AG04449 (cell line): ENCODE results near the gene BTD.

Source experiments
- CTCF ChIA-PET: fragments of 350-600 bp; formaldehyde crosslinking; extraction: SDS; loops from one replicate; lab custom pipeline; 2021; ENCODE audit warnings: antibody characterized with exemption; lab: Yijun Ruan, JAX
- POLR2A ChIA-PET: fragments of 400-600, 350-600 bp; formaldehyde crosslinking; extraction: SDS; loops from one replicate; lab custom pipeline; 2020; ENCODE audit warnings: antibody characterized with exemption, inconsistent platforms; lab: Yijun Ruan, JAX
- DNase-seq: peaks from one replicate; pipeline ENCODE4 v3.0.0-alpha.2; 2010; ENCODE audit warnings: low read depth, low spot score
- H3K4me3 ChIP-seq: 2 replicates; pipeline ENCODE4 v1.5.1; 2011; ENCODE audit warnings: low read depth, mild to moderate bottlenecking, control low read depth, low read length
- CTCF ChIP-seq: IDR thresholded peaks from one replicate; pipeline ENCODE4 v1.5.1; 2011; ENCODE audit warnings: mild to moderate bottlenecking, moderate library complexity, low read length, control low read depth, inconsistent platforms; ENCODE audit not compliant: insufficient read depth; ENCODE audit errors: missing control alignments

Gene BTD

DNA sequence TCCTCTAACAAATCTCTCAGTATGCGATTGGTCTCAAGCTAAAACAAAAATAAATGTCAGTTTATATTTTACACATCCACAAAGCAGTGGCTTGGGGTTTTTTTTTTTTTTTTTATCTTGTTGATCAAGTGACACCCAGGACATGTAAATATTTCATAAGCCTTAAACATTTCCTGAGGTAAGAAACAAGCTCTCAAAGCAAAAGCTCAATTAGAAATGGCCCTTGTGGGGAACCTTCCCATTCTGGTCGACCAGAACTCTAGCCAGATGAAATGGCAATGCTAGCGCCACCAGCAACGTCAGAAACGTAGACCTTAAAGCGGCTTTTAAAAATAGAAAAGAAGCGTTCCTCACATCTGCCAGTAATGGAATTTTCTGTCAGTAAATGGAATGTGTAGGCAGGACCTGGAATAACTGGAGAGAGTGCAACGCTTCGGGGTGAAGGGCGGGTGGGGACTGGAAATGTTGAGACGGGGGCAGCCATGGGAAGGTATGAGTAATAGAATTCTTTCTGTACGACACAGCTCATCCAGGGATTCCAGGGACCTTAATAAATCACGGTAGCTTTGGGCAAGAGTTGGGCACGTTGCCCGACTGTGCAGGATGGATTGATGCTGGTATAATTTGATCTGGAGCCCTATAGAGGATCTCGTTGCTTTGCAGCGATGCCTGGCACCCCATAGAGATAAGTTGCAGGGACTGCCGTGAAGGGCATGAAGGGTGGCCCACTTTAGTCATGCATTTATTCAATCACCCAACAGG, 44.4 kb downstream of the BTD start:
- no peak for TF ChIP-seq CTCF
- ChIA-PET POLR2A (interaction anchor here (1.5 to 3.4 kb wide), 3 partner anchors 11 to 152 kb away, joined by 8 to 29 read pairs (median 8); partner anchors contain the start of gene ANKRD28), CTCF (interaction anchor here (3.1 to 3.4 kb wide), 2 partner anchors 10 to 15 kb away, joined by 13 to 22 read pairs; no protein-coding TSS in a partner anchor)
- no peak overlapping the region for H3K4me3 ChIP-seq
- peak; percentile 80 for DNase-seq

GRCh38 chr3:15646851-15647511, 45.4 kb downstream of the BTD start:
- H3K4me3 ChIP-seq: peak overlapping the region; percentile 20
- no peak for TF ChIP-seq CTCF
- peak; percentile 98 for DNase-seq
- ChIA-PET CTCF (interaction anchor here (3.1 to 3.4 kb wide), 2 partner anchors 11 to 16 kb away, joined by 13 to 22 read pairs; no protein-coding TSS in a partner anchor), POLR2A (interaction anchor here (0.6 to 3.4 kb wide), 3 partner anchors 12 to 744 kb away, joined by 3 to 29 read pairs (median 8); partner anchors contain the start of gene ANKRD28)

DNA sequence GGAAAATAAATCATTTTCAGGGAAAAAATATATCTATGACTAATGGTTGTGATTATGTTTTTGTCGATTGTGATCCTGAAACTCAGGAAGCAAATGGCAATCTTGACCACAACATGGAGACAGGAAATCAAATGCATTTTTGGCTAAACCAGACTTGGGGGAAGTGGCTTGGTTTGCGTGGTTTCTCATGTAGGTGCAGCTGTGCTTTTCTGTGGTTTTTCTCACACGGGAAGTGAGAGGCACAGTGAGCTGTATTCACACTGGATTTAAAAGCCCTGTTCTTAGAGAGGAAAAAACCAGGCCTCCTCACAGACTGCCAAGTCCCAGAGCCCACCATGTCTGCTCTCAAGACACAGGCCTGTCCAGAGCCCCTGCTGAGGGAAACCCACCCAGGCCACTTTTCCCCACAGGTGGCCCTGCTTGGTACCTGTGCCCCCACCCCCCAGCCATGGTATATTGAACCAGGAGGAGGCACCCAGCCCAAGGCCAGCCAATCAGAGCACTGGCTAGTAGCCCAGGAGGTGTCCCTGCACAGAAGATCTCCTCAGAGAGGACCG, 46.1 kb downstream of the BTD start:
- DNase-seq: peak; percentile 97
- H3K4me3 ChIP-seq: peak overlapping the region; percentile 9
- ChIA-PET CTCF (interaction anchor here (3.1 to 3.4 kb wide), 2 partner anchors 12 to 17 kb away, joined by 13 to 22 read pairs; no protein-coding TSS in a partner anchor), POLR2A (interaction anchor here (0.6 to 3.4 kb wide), 5 partner anchors 12 to 743 kb away, joined by 3 to 29 read pairs (median 5); partner anchors contain the start of gene ANKRD28)
- no peak for TF ChIP-seq CTCF

- DNase-seq: no peak
- no peak overlapping the region for H3K4me3 ChIP-seq
- CTCF ChIA-PET: interaction anchor here (1.0 to 1.2 kb wide), 2 partner anchors 9 to 13 kb away, joined by 3 to 4 read pairs; no protein-coding TSS in a partner anchor
- POLR2A ChIA-PET: interaction anchor here (0.6 kb wide), 1 partner anchor 148 kb away, joined by 3 read pairs; the partner anchor contains the start of gene ANKRD28
- no peak for TF ChIP-seq CTCF
These were observed 47.8 kb downstream of the BTD start for GRCh38 chr3:15649341-15649740.

GRCh38 chr3:15649858-15650257, 48.3 kb downstream of the BTD start:
- DNase-seq: no peak
- no peak for TF ChIP-seq CTCF
- ChIA-PET POLR2A (no interaction called here), CTCF (interaction anchor here (1.0 to 1.4 kb wide), 2 partner anchors 8 to 20 kb away, joined by 3 to 4 read pairs; no protein-coding TSS in a partner anchor)
- H3K4me3 ChIP-seq: no peak overlapping the region
